Adrenal gland (tissue), 5 donors: ENCODE results near the gene GPC5.

Source experiments
- CTCF ChIP-seq, 6 experiments: fragments of 450-650 bp in 4 of 6; fragments of 200-600 bp in 2 of 6; sonication (generic) in 1 of 6; IDR thresholded peaks; 1 replicate in 5 of 6; 2 replicates in 1 of 6; pipeline versions ENCODE4 v1.5.1 to v1.8.0; 2016 to 2021; ENCODE audit warnings: antibody characterized with exemption in 6 of 6, mild to moderate bottlenecking in 2 of 6, moderate library complexity in 1 of 6
- POLR2A ChIP-seq, 2 donors: fragments of 450-650 bp; IDR thresholded peaks; one replicate each; pipeline ENCODE4 v1.6.1; 2017; ENCODE audit warnings: antibody characterized with exemption in 2 of 2, mild to moderate bottlenecking in 2 of 2, moderate library complexity in 1 of 2
- donor health status: DM: no; HTN: no; CAD: no.

- TF ChIP-seq CTCF (IDR thresholded peaks at IDR 0.05) = no peak
- no peak for TF ChIP-seq POLR2A (IDR thresholded peaks at IDR 0.05)
Measured at GRCh38 chr13:91747186-91747585, 348.8 kb downstream of the GPC5 start.
